SK-N-SH (cell line): ENCODE data around the gene ORM1. TPM values are rescaled to one million over a fixed set of nuclear protein-coding genes. Genes with fewer than 3 reads are reported as not detected.

ENCODE experiments used
- CTCF ChIA-PET: fragments of 300-600, 350-600 bp; formaldehyde crosslinking; extraction: SDS; loops from one replicate; lab custom pipeline; 2021; lab: Yijun Ruan, JAX
- POLR2A ChIA-PET: fragments of 350-600 bp; sonication (Branson Sonifier 250); formaldehyde crosslinking; extraction: SDS; loops from one replicate; lab custom pipeline; 2020; ENCODE audit warnings: antibody characterized with exemption, inconsistent platforms; lab: Yijun Ruan, JAX
- DNase-seq: peaks from one replicate; pipeline ENCODE4 v3.0.0; 2012
- H2AFZ ChIP-seq: fragments of 200-600 bp; sonication (generic); 2 replicates; pipeline ENCODE4 v1.8.1; 2016; ENCODE audit warnings: antibody characterized with exemption, mild to moderate bottlenecking, low read depth
- H3F3A ChIP-seq: fragments of 200-600 bp; sonication (generic); replicated peaks from 2 replicates; pipeline ENCODE3; 2016; ENCODE audit warnings: antibody characterized with exemption, mild to moderate bottlenecking; ENCODE audit not compliant: insufficient read depth
- H3K27ac ChIP-seq, 2 experiments: fragments of 200-500 bp in 1 of 2; fragments of 200-600 bp in 1 of 2; sonication (Bioruptor generic) in 1 of 2; sonication (generic), shearing (Covaris generic) in 1 of 2; 2 replicates each; pipeline versions ENCODE4 v1.5.1 to v1.6.1; 2014 to 2016; ENCODE audit warnings: low read depth in 2 of 2, inconsistent platforms in 1 of 2, low read length in 1 of 2, mild to moderate bottlenecking in 1 of 2, mixed read lengths in 1 of 2
- H3K27me3 ChIP-seq: fragments of 200-600 bp; sonication (generic), shearing (Covaris generic); 2 replicates; pipeline ENCODE4 v1.6.1; 2016; ENCODE audit warnings: mixed run types; ENCODE audit not compliant: insufficient read depth
- H3K36me3 ChIP-seq, 2 experiments: fragments of 200-500 bp in 1 of 2; fragments of 200-600 bp in 1 of 2; sonication (Bioruptor generic) in 1 of 2; sonication (generic) in 1 of 2; replicated peaks in 1 of 2; 2 replicates each; pipeline versions ENCODE3 to v1.5.1; 2014 to 2016; ENCODE audit warnings: low read length in 1 of 2, mild to moderate bottlenecking in 1 of 2; ENCODE audit not compliant: insufficient read depth in 2 of 2, control insufficient read depth in 1 of 2
- H3K4me1 ChIP-seq, 2 experiments: fragments of 200-500 bp in 1 of 2; fragments of 200-600 bp in 1 of 2; sonication (Bioruptor generic) in 1 of 2; sonication (generic), shearing (Covaris generic) in 1 of 2; 2 replicates each; pipeline versions ENCODE4 v1.5.1 to v1.6.1; 2014 to 2016; ENCODE audit warnings: low read depth in 1 of 2, low read length in 1 of 2, mixed run types in 1 of 2; ENCODE audit not compliant: insufficient read depth in 2 of 2, control insufficient read depth in 1 of 2
- H3K4me2 ChIP-seq: fragments of 200-600 bp; sonication (generic), shearing (Covaris generic); 2 replicates; pipeline ENCODE4 v1.6.1; 2017; ENCODE audit warnings: mixed run types
- H3K4me3 ChIP-seq, 2 experiments: fragments of 200-500 bp in 1 of 2; fragments of 200-600 bp in 1 of 2; sonication (Bioruptor generic) in 1 of 2; sonication (generic), shearing (Covaris generic) in 1 of 2; 2 replicates each; pipeline versions ENCODE4 v1.5.1 to v1.8.1; 2014 to 2016; ENCODE audit warnings: low read depth in 2 of 2, inconsistent platforms in 1 of 2, low read length in 1 of 2, mild to moderate bottlenecking in 1 of 2, mixed read lengths in 1 of 2, moderate library complexity in 1 of 2
- H3K79me2 ChIP-seq: fragments of 200-600 bp; sonication (generic); 2 replicates; pipeline ENCODE4 v1.8.1; 2017; ENCODE audit warnings: mild to moderate bottlenecking; ENCODE audit not compliant: insufficient read depth
- H3K9ac ChIP-seq: fragments of 200-600 bp; sonication (generic); 2 replicates; pipeline ENCODE4 v1.6.1; 2017; ENCODE audit warnings: mixed run types
- H3K9me2 ChIP-seq: fragments of 200-600 bp; sonication (generic); 2 replicates; pipeline ENCODE4 v1.6.1; 2017; ENCODE audit warnings: mixed run types
- H3K9me3 ChIP-seq: fragments of 200-600 bp; sonication (generic); 2 replicates; pipeline ENCODE4 v1.6.1; 2017; ENCODE audit warnings: mixed run types, mild to moderate bottlenecking, moderate library complexity
- H4K20me1 ChIP-seq: fragments of 200-600 bp; sonication (generic); 2 replicates; pipeline ENCODE4 v1.6.1; 2017; ENCODE audit warnings: mild to moderate bottlenecking, mixed run types; ENCODE audit not compliant: insufficient read depth
- CHD2 ChIP-seq: fragments of 150-350 bp; IDR thresholded peaks from 2 replicates; pipeline ENCODE4 v1.6.1; 2018; ENCODE audit warnings: low read length; ENCODE audit not compliant: partially characterized antibody
- CTCF ChIP-seq: fragments of 200-600 bp; sonication (generic); IDR thresholded peaks from 2 replicates; pipeline ENCODE4 v1.6.1; 2017; ENCODE audit warnings: antibody characterized with exemption, mild to moderate bottlenecking, moderate library complexity
- EP300 ChIP-seq, 2 experiments: IDR thresholded peaks; 2 replicates each; pipeline versions ENCODE4 v1.4.0 to v1.6.1; 2012; ENCODE audit warnings: borderline replicate concordance in 1 of 2, low read depth in 1 of 2, low read length in 1 of 2
- FOSL2 ChIP-seq: IDR thresholded peaks from 2 replicates; pipeline ENCODE4 v1.4.0; 2012; ENCODE audit warnings: low read depth, mild to moderate bottlenecking, moderate library complexity, borderline replicate concordance
- FOXJ3 ChIP-seq: sonication (generic); formaldehyde crosslinking; IDR thresholded peaks from 2 replicates; pipeline ENCODE4 v1.5.1; 2020; ENCODE audit warnings: mild to moderate bottlenecking, missing genetic modification reagents
- FOXM1 ChIP-seq: IDR thresholded peaks from 2 replicates; pipeline ENCODE4 v1.4.0; 2012; ENCODE audit warnings: low read depth, mild to moderate bottlenecking
- GABPA ChIP-seq: IDR thresholded peaks from 2 replicates; pipeline ENCODE4 v1.4.0; 2012; ENCODE audit warnings: low read depth, mild to moderate bottlenecking
- GATA2 ChIP-seq: sonication (generic); formaldehyde crosslinking; IDR thresholded peaks from 2 replicates; pipeline ENCODE4 v1.5.0; 2020; ENCODE audit warnings: mild to moderate bottlenecking, missing genetic modification reagents
- JUND ChIP-seq: IDR thresholded peaks from 2 replicates; pipeline ENCODE4 v1.4.0; 2012
- MAX ChIP-seq: IDR thresholded peaks from 2 replicates; pipeline ENCODE4 v1.4.0; 2012; ENCODE audit warnings: low read depth
- MEF2A ChIP-seq: IDR thresholded peaks from 2 replicates; pipeline ENCODE4 v1.4.0; 2012; ENCODE audit warnings: low read depth, borderline replicate concordance
- NFIC ChIP-seq: IDR thresholded peaks from 2 replicates; pipeline ENCODE4 v1.4.0; 2012; ENCODE audit warnings: borderline replicate concordance
- NRF1 ChIP-seq: IDR thresholded peaks from 2 replicates; pipeline ENCODE4 v1.6.1; 2012; ENCODE audit warnings: low read depth, mild to moderate bottlenecking, low read length
- PBX3 ChIP-seq: IDR thresholded peaks from 2 replicates; pipeline ENCODE4; 2012
- POLR2AphosphoS5 ChIP-seq: IDR thresholded peaks from 2 replicates; pipeline ENCODE4 v1.6.1; 2012; ENCODE audit warnings: low read depth, low read length
- REST ChIP-seq: IDR thresholded peaks from 2 replicates; pipeline ENCODE4 v1.6.1; 2012; ENCODE audit warnings: mild to moderate bottlenecking, low read depth, low read length, moderate library complexity
- RFX5 ChIP-seq: IDR thresholded peaks from 2 replicates; pipeline ENCODE4 v1.6.1; 2012; ENCODE audit warnings: mild to moderate bottlenecking, improper control_type of control experiment, low read length
- RXRA ChIP-seq: IDR thresholded peaks from 2 replicates; pipeline ENCODE4 v1.4.0; 2012; ENCODE audit warnings: low read depth, mild to moderate bottlenecking, borderline replicate concordance
- SIN3A ChIP-seq: IDR thresholded peaks from 2 replicates; pipeline ENCODE4 v1.6.1; 2012; ENCODE audit warnings: low read depth, mild to moderate bottlenecking, low read length, moderate library complexity, borderline replicate concordance
- SMC3 ChIP-seq: IDR thresholded peaks from 2 replicates; pipeline ENCODE4 v1.6.1; 2012; ENCODE audit warnings: low read depth, low read length, improper control_type of control experiment
- TCF12 ChIP-seq: IDR thresholded peaks from 2 replicates; pipeline ENCODE4 v1.4.0; 2012
- TEAD4 ChIP-seq: IDR thresholded peaks from 2 replicates; pipeline ENCODE4 v1.4.0; 2012; ENCODE audit warnings: mild to moderate bottlenecking, borderline replicate concordance; ENCODE audit not compliant: insufficient read depth
- USF1 ChIP-seq: IDR thresholded peaks from 2 replicates; pipeline ENCODE4 v1.4.0; 2012; ENCODE audit warnings: low read depth, borderline replicate concordance
- WGBS: methylation state at CpG from one replicate; pipeline ENCODE4 v1.1.6; 2017; ENCODE audit warnings: low lambda C conversion rate; 5-methylcytosine and 5-hydroxymethylcytosine counted together
- polyA plus RNA-seq, 3 experiments: library from polyadenylated mRNA; depleted of rRNA; stranded (reverse); fragments of >200 nt; gene quantifications; 2 replicates each; pipeline ENCODE4 v1.2.3, GENCODE V29; 2012

The ORM1 gene
- polyA plus RNA-seq, 1 of the 3 experiments (the other 2 are of a cell fraction): not detected

- 18% methylated on average over 20 of the region's 20 CpGs for WGBS
- Histone ChIP-seq H3K9me2 (no peaks in the 10 kb centered on the region), H3K4me1 (peaks cover 22 to 56% of the 10 kb centered on the region in 2 experiments), H3K4me3 (no peak overlapping the region), H2AFZ (no peak overlapping the region), H3K36me3 (peaks cover 0 to 4% of the 10 kb centered on the region in 2 experiments), H3K9me3 (no peaks in the 10 kb centered on the region), H3F3A (peaks cover 4% of the 10 kb centered on the region), H3K4me2 (peak overlapping the region; percentile 71), H3K79me2 (no peaks in the 10 kb centered on the region), H3K27ac (peak overlapping the region in 1 of 2 experiments; percentile 49; a peak in 2 of 4 replicates), H3K27me3 (no peaks in the 10 kb centered on the region), H3K9ac (no peak overlapping the region; the same call in 1 of the 2 replicates), H4K20me1 (no peaks in the 10 kb centered on the region)
- ChIA-PET CTCF (interaction anchor here (1.0 to 17.8 kb wide), 12 partner anchors 12 to 549 kb away, joined by 3 to 269 read pairs (median 7); partner anchors contain the start of gene COL27A1), POLR2A (no interaction called here)
- TF ChIP-seq FOXJ3 (CRISPR knock-in tag): no peak
- TF ChIP-seq FOXM1: no peak
- peak; percentile 12; the same call in 1 of the 2 replicates for TF ChIP-seq USF1
- TF ChIP-seq GABPA: no peak
- no peak for TF ChIP-seq SMC3
- TF ChIP-seq RFX5: no peak
- TF ChIP-seq TEAD4: no peak
- TF ChIP-seq PBX3: peak; percentile 56
- TF ChIP-seq RXRA: peak; percentile 75; the same call in 1 of the 2 replicates
- TF ChIP-seq EP300 (IDR thresholded peaks at IDR 0.05; ENCODE audit: borderline replicate concordance in 1 of 2, low read depth in 1 of 2, low read length in 1 of 2): peak in 1 of 2 experiments; percentile 84; a peak in 1 of 4 replicates
- no peak for TF ChIP-seq CHD2
- TF ChIP-seq CTCF: peak; percentile 14; the same call in 1 of the 2 replicates
- peak; percentile 98 for TF ChIP-seq TCF12
- no peak for TF ChIP-seq GATA2 (CRISPR knock-in tag)
- TF ChIP-seq POLR2AphosphoS5: peak; percentile 69; the same call in 1 of the 2 replicates
- peak; percentile 91 for TF ChIP-seq MAX
- TF ChIP-seq FOSL2: peak; percentile 100
- TF ChIP-seq MEF2A: no peak; the same call in 1 of the 2 replicates
- TF ChIP-seq JUND: peak; percentile 96
- no peak for TF ChIP-seq NRF1
- TF ChIP-seq SIN3A: peak; percentile 45; the same call in 1 of the 2 replicates
- TF ChIP-seq NFIC: peak; percentile 89
- TF ChIP-seq REST: 0 out of 2 replicates have a peak, but pooled peaks have one; percentile 56
- DNase-seq: peak; percentile 57
Observed at GRCh38 chr9:114285166-114285867, 37.6 kb upstream of the ORM1 start.
